PFSK-1 (cell line): Measurements from ENCODE around the gene PSMB2.

Experiments
- FOXP2 ChIP-seq: optimal IDR thresholded peaks from 2 replicates; pipeline ENCODE3; 2011; ENCODE audit warnings: borderline replicate concordance, control low read depth, inconsistent platforms; ENCODE audit not compliant: insufficient read depth; ENCODE audit errors: extremely low read length, extremely low read depth
- POLR2AphosphoS5 ChIP-seq: IDR thresholded peaks from 2 replicates; pipeline ENCODE4 v1.6.1; 2012; ENCODE audit warnings: low read depth, mild to moderate bottlenecking, control low read depth, low read length, moderate library complexity
- SIN3A ChIP-seq: IDR thresholded peaks from 2 replicates; pipeline ENCODE4 v1.6.1; 2012; ENCODE audit warnings: mild to moderate bottlenecking, low read length, moderate library complexity, borderline replicate concordance; ENCODE audit not compliant: insufficient read depth
- TAF1 ChIP-seq: IDR thresholded peaks from 2 replicates; pipeline ENCODE4 v1.6.1; 2012; ENCODE audit warnings: low read length, control low read depth, borderline replicate concordance; ENCODE audit not compliant: insufficient read depth
- TF ChIP-seq, protein P1 (sequence below), 2 experiments: IDR thresholded peaks; 2 replicates each; pipeline versions ENCODE4 v1.6.1 to v1.8.0; 2011 to 2012; ENCODE audit warnings: low read depth in 2 of 2, low read length in 2 of 2, control low read depth in 1 of 2, inconsistent platforms in 1 of 2, mild to moderate bottlenecking in 1 of 2, moderate library complexity in 1 of 2; ENCODE audit not compliant: insufficient read depth in 1 of 2

Gene PSMB2

GRCh38 chr1:35659589-35659988 lies 18.3 kb upstream of the PSMB2 start:
- TF ChIP-seq TAF1 = no peak
- no peak for TF ChIP-seq POLR2AphosphoS5
- TF ChIP-seq, protein P1, sequence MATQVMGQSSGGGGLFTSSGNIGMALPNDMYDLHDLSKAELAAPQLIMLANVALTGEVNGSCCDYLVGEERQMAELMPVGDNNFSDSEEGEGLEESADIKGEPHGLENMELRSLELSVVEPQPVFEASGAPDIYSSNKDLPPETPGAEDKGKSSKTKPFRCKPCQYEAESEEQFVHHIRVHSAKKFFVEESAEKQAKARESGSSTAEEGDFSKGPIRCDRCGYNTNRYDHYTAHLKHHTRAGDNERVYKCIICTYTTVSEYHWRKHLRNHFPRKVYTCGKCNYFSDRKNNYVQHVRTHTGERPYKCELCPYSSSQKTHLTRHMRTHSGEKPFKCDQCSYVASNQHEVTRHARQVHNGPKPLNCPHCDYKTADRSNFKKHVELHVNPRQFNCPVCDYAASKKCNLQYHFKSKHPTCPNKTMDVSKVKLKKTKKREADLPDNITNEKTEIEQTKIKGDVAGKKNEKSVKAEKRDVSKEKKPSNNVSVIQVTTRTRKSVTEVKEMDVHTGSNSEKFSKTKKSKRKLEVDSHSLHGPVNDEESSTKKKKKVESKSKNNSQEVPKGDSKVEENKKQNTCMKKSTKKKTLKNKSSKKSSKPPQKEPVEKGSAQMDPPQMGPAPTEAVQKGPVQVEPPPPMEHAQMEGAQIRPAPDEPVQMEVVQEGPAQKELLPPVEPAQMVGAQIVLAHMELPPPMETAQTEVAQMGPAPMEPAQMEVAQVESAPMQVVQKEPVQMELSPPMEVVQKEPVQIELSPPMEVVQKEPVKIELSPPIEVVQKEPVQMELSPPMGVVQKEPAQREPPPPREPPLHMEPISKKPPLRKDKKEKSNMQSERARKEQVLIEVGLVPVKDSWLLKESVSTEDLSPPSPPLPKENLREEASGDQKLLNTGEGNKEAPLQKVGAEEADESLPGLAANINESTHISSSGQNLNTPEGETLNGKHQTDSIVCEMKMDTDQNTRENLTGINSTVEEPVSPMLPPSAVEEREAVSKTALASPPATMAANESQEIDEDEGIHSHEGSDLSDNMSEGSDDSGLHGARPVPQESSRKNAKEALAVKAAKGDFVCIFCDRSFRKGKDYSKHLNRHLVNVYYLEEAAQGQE (IDR thresholded peaks at IDR 0.05; ENCODE audit: insufficient read depth in 1 of 2, low read depth in 2 of 2, low read length in 2 of 2) = no peak
- no peak for TF ChIP-seq SIN3A
- no peak for TF ChIP-seq FOXP2

GRCh38 chr1:35657851-35658250 lies 16.5 kb upstream of the PSMB2 start:
- TF ChIP-seq TAF1 = no peak
- TF ChIP-seq SIN3A = no peak
- TF ChIP-seq POLR2AphosphoS5 = no peak
- TF ChIP-seq, protein P1 (IDR thresholded peaks at IDR 0.05; ENCODE audit: insufficient read depth in 1 of 2, low read depth in 2 of 2, low read length in 2 of 2) = no peak
- no peak for TF ChIP-seq FOXP2

DNA sequence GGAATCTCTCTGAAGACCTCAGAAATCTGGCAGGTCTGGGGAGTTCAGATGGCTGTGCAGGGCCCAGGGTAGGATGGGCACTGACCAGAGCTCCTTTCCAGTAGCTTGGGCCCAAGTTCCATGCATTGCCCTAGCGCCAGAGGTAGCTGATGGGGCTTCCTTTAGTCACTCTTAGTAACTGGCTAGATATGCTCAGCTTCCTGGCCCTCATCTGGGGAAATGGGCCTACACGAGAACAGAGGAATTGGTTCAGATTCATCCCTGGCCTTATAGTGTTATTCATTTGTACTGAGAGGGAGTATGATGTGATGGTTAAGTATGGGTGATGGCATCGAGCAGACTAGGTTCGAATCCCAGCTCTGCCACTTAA lies 15.5 kb upstream of the PSMB2 start:
- TF ChIP-seq, protein P1 (IDR thresholded peaks at IDR 0.05; ENCODE audit: insufficient read depth in 1 of 2, low read depth in 2 of 2, low read length in 2 of 2) = no peak

DNA sequence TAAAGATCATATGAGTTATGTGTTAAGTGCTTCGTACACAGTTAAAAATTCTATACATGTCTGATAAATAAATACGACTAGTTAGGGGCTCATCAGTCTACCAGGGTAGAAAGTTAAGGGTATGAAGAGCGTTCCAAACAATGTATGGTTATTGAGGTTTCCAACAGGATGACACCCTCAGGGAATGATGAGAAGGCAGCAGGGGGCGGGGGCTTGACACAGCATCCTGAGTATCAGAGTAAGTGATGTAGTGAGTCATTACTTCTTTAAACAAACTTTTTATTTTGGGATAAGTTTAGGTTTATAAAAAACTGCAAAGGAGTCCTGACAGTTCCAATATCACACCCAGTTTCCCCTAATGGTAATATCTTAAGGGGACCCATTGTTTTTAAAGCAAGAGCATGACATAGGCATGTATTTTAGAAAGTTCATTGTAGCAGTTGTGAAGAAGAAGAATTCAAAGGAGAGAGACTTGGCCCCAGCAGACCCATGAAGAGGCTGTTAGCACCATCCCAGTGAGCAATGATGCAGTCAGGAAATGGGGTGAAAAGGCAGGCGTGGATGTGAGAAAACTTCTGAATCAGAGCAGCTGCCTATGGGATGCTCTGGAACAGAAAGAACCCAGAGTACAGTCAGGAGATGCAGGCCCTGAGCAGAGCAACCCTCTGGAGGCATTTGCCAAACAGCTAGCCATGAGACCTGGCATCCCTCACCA lies 15.0 kb upstream of the PSMB2 start:
- no peak for TF ChIP-seq SIN3A
- no peak for TF ChIP-seq TAF1
- no peak for TF ChIP-seq FOXP2
- TF ChIP-seq, protein P1 (IDR thresholded peaks at IDR 0.05; ENCODE audit: insufficient read depth in 1 of 2, low read depth in 2 of 2, low read length in 2 of 2) = no peak
- no peak for TF ChIP-seq POLR2AphosphoS5

DNA sequence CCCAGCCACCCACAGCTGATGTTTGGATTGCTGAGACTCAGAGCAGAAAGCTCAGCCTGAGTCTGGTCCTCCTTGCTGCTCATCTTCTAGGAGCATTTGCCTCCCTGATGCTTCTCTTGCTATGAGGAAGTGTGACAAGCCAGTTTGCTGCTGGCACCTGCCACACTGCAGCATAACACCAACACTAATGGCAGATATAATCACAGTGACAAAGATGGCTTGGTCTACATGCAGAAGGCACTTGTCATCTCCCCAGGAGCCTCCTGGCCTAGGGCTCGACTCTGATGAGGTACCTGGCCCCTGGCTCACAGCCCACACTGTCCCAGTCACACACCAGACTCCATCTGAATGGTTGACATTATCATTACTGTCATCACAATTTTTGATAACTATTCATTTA lies 13.9 kb upstream of the PSMB2 start:
- TF ChIP-seq SIN3A (no peak), TAF1 (no peak), POLR2AphosphoS5 (no peak)
- TF ChIP-seq, protein P1 (IDR thresholded peaks at IDR 0.05; ENCODE audit: insufficient read depth in 1 of 2, low read depth in 2 of 2, low read length in 2 of 2) = no peak
